ENCODE data around the gene SHC4. TPM values are rescaled to one million over a fixed set of nuclear protein-coding genes. Genes with fewer than 3 reads are reported as not detected.

Gene SHC4
- total RNA-seq, 1 donor from 2014 or later = 0.84 TPM

Other genes with a start within 250 kb of the SHC4 start
- gene CEP152, start 152.8 kb downstream of the SHC4 start, total RNA-seq = 28.9 and 31.8 TPM in 2 replicates
- gene EID1, start 85.8 kb downstream of the SHC4 start, total RNA-seq = 107 and 110 TPM in 2 replicates
- gene SECISBP2L, start 82.5 kb upstream of the SHC4 start, total RNA-seq = 30.4 and 31.6 TPM in 2 replicates
- 65.6 and 67.1 TPM in 2 replicates for gene COPS2, start 191.7 kb upstream of the SHC4 start, total RNA-seq
- gene GALK2, start 206.3 kb upstream of the SHC4 start, total RNA-seq = 27.1 and 31.3 TPM in 2 replicates